ENCODE measurements around the gene FBLN7.

FBLN7 gene

GRCh38 chr2:112229348-112229747, 91.2 kb downstream of the FBLN7 start:
- no peak for DNase-seq

GRCh38 chr2:112230371-112230770, 92.2 kb downstream of the FBLN7 start:
- no peak for DNase-seq
